ENCODE results near the gene TBC1D14.

DNA sequence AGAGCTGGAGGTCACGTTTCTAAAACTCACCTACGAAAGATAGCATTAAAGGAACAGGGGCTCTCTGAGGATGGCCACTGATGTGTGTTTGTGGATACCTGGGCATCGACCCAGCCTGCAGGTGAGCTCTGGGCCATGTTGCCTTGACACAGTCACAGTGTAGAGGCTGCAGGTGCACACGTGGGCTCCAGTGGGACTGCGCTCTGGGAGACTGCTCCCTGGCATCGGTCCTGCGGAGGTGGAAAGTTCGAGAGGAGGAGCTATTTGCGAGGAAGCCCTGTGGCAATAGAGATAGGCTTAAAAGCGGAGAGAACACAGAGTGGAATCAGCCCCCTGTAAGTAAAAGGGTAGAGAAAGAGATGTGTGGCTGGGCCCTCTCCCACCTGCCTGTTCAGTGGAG lies 121.2 kb downstream of the TBC1D14 start:
- TF ChIP-seq EZH2 (IDR thresholded peaks at IDR 0.05; ENCODE audit: borderline replicate concordance, control insufficient read depth, low read depth, low read length) (no peak), CHD2 (IDR thresholded peaks at IDR 0.05; ENCODE audit: borderline replicate concordance, low read depth, low read length) (no peak), PAX5 (IDR thresholded peaks at IDR 0.05; ENCODE audit: borderline replicate concordance, low read depth, low read length) (no peak), SMARCA5 (IDR thresholded peaks at IDR 0.05) (no peak), CREM (IDR thresholded peaks at IDR 0.05; ENCODE audit: low read depth) (no peak)
- TF ChIP-seq, protein P1, sequence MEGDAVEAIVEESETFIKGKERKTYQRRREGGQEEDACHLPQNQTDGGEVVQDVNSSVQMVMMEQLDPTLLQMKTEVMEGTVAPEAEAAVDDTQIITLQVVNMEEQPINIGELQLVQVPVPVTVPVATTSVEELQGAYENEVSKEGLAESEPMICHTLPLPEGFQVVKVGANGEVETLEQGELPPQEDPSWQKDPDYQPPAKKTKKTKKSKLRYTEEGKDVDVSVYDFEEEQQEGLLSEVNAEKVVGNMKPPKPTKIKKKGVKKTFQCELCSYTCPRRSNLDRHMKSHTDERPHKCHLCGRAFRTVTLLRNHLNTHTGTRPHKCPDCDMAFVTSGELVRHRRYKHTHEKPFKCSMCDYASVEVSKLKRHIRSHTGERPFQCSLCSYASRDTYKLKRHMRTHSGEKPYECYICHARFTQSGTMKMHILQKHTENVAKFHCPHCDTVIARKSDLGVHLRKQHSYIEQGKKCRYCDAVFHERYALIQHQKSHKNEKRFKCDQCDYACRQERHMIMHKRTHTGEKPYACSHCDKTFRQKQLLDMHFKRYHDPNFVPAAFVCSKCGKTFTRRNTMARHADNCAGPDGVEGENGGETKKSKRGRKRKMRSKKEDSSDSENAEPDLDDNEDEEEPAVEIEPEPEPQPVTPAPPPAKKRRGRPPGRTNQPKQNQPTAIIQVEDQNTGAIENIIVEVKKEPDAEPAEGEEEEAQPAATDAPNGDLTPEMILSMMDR (IDR thresholded peaks at IDR 0.05 in 2 of 3, conservative IDR thresholded peaks at IDR 0.05 in 1 of 3; ENCODE audit: control insufficient read depth in 2 of 3, extremely low read depth in 1 of 3, insufficient read depth in 1 of 3, low read depth in 3 of 3, low read length in 3 of 3): no peak
- TF ChIP-seq, protein P2, sequence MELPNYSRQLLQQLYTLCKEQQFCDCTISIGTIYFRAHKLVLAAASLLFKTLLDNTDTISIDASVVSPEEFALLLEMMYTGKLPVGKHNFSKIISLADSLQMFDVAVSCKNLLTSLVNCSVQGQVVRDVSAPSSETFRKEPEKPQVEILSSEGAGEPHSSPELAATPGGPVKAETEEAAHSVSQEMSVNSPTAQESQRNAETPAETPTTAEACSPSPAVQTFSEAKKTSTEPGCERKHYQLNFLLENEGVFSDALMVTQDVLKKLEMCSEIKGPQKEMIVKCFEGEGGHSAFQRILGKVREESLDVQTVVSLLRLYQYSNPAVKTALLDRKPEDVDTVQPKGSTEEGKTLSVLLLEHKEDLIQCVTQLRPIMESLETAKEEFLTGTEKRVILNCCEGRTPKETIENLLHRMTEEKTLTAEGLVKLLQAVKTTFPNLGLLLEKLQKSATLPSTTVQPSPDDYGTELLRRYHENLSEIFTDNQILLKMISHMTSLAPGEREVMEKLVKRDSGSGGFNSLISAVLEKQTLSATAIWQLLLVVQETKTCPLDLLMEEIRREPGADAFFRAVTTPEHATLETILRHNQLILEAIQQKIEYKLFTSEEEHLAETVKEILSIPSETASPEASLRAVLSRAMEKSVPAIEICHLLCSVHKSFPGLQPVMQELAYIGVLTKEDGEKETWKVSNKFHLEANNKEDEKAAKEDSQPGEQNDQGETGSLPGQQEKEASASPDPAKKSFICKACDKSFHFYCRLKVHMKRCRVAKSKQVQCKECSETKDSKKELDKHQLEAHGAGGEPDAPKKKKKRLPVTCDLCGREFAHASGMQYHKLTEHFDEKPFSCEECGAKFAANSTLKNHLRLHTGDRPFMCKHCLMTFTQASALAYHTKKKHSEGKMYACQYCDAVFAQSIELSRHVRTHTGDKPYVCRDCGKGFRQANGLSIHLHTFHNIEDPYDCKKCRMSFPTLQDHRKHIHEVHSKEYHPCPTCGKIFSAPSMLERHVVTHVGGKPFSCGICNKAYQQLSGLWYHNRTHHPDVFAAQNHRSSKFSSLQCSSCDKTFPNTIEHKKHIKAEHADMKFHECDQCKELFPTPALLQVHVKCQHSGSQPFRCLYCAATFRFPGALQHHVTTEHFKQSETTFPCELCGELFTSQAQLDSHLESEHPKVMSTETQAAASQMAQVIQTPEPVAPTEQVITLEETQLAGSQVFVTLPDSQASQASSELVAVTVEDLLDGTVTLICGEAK (IDR thresholded peaks at IDR 0.05; ENCODE audit: borderline replicate concordance): no peak
